RWPE2 (cell line): ENCODE measurements around the gene GPN2.
A peak's percentile ranks its signal among the peaks of the same experiment; 100 is the strongest.

Source experiments
- ATAC-seq: fragments of 200-7000 bp; cut with Tn5 transposase; 3 replicates; pipeline ENCODE4 v1.9.1; 2021; ENCODE audit warnings: low read depth
- DNase-seq: peaks from one replicate; pipeline ENCODE4 v3.0.0-alpha.2; 2020; ENCODE audit warnings: low spot score
- H3K27ac ChIP-seq: fragments of 450-650 bp; 2 replicates; pipeline ENCODE4 v1.5.1; 2017; ENCODE audit warnings: mild to moderate bottlenecking; ENCODE audit not compliant: poor library complexity, severe bottlenecking
- H3K27me3 ChIP-seq: fragments of 250-450 bp; sonication (Bioruptor Pico); 2 replicates; pipeline ENCODE4 v1.5.1; 2021; ENCODE audit warnings: mild to moderate bottlenecking, moderate library complexity; ENCODE audit not compliant: insufficient read depth, poor library complexity, severe bottlenecking
- H3K36me3 ChIP-seq: fragments of 250-450 bp; sonication (Bioruptor Pico); 2 replicates; pipeline ENCODE4 v1.5.1; 2020; ENCODE audit warnings: low read depth, mild to moderate bottlenecking, moderate library complexity
- H3K4me1 ChIP-seq: fragments of 250-450 bp; sonication (Bioruptor Pico); 2 replicates; pipeline ENCODE4 v1.5.1; 2021; ENCODE audit warnings: mild to moderate bottlenecking, moderate library complexity; ENCODE audit not compliant: insufficient read depth, poor library complexity, severe bottlenecking
- H3K4me3 ChIP-seq: fragments of 250-450 bp; sonication (Bioruptor Pico); 2 replicates; pipeline ENCODE4 v1.5.1; 2021; ENCODE audit warnings: mild to moderate bottlenecking, moderate library complexity; ENCODE audit not compliant: severe bottlenecking
- H3K9me3 ChIP-seq: fragments of 250-450 bp; sonication (Bioruptor Pico); 2 replicates; pipeline ENCODE4 v1.5.1; 2021; ENCODE audit warnings: mild to moderate bottlenecking, moderate library complexity; ENCODE audit not compliant: severe bottlenecking
- CTCF ChIP-seq: fragments of 450-650 bp; IDR thresholded peaks from one replicate; pipeline ENCODE4 v1.5.1; 2017; ENCODE audit warnings: mild to moderate bottlenecking, moderate library complexity; ENCODE audit not compliant: poor library complexity, severe bottlenecking

GPN2 gene

GRCh38 chr1:26858891-26859640 lies 31.0 kb downstream of the GPN2 start:
- Histone ChIP-seq H3K36me3 (peaks cover 8% of the 10 kb centered on the region), H3K27me3 (no peaks in the 10 kb centered on the region), H3K27ac (peak overlapping the region; percentile 98), H3K4me1 (peaks cover 59% of the 10 kb centered on the region), H3K4me3 (no peak overlapping the region), H3K9me3 (no peaks in the 10 kb centered on the region)
- DNase-seq (peak; percentile 95), ATAC-seq (peak; percentile 52)
- no peak for TF ChIP-seq CTCF

GRCh38 chr1:26858160-26858559 lies 31.9 kb downstream of the GPN2 start:
- no peaks in the 10 kb centered on the region for H3K27me3 ChIP-seq
- peaks cover 67% of the 10 kb centered on the region for H3K4me1 ChIP-seq
- peaks cover 5% of the 10 kb centered on the region; the same call in 1 of the 2 replicates for H3K36me3 ChIP-seq
- no peaks in the 10 kb centered on the region for H3K9me3 ChIP-seq
- H3K4me3 ChIP-seq = no peak overlapping the region
- peak; percentile 12 for TF ChIP-seq CTCF
- DNase-seq (no peak), ATAC-seq (no peak)
- H3K27ac ChIP-seq = peak overlapping the region; percentile 98

GRCh38 chr1:26857473-26858060 lies 32.5 kb downstream of the GPN2 start:
- no peak for ATAC-seq
- no peak for TF ChIP-seq CTCF
- Histone ChIP-seq H3K36me3 (peaks cover 9% of the 10 kb centered on the region), H3K27ac (peak overlapping the region; percentile 98), H3K4me3 (no peak overlapping the region), H3K9me3 (no peaks in the 10 kb centered on the region), H3K4me1 (peaks cover 66% of the 10 kb centered on the region), H3K27me3 (no peaks in the 10 kb centered on the region)
- no peak for DNase-seq

- Histone ChIP-seq H3K36me3 (peaks cover 16% of the 10 kb centered on the region), H3K4me1 (peaks cover 59% of the 10 kb centered on the region), H3K4me3 (no peak overlapping the region), H3K27me3 (no peaks in the 10 kb centered on the region), H3K27ac (peak overlapping the region; percentile 98), H3K9me3 (no peaks in the 10 kb centered on the region)
- DNase-seq (no peak), ATAC-seq (no peak)
- TF ChIP-seq CTCF = no peak
These were observed 33.2 kb downstream of the GPN2 start for GRCh38 chr1:26856604-26857469.
